Measurements from ENCODE around the gene ARRDC3.

ARRDC3 gene

DNA sequence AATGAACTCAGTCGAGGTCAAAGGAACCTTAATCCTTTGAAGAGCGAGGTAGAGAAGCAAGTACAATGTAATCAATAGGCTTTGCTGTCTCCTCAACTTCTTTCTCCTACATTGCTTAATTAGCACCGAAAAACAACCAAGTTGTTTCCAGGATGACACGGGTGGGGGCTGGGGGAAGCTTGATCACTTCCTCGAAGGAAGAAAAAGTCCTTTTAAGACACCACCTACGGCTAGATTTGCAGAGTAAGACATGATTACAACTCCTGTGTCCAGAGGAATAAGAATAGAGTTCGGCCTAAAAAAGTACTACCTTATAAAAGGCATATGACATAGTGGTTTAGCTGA lies 811 bp upstream of the ARRDC3 start:
- peak in 1 of 2 experiments; percentile 57 for DNase-seq

DNA sequence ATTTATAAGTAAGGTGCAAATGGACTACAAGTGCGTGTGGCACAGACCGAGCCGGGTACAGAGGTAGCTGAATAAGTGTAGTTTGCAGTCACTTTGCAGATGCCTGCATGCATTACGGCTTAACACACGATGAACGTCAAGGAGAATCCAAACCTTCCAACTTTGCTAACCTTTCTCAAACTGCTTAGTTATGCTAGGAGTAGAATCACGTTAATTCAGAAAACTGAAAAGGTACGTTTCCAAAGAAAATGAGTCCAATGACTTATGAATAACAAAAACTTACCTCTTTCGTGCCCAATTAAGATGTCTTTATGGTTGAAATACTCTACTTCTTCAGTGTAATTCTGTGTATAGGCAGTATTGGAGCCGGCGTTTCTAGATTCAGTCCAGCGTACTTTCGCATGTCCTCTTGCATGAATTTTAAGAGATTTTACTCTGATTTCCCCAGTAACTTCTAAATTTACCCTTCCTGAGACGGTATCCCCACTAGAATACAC lies 539 bp downstream of the ARRDC3 start:
- DNase-seq, result peak; percentile 21 to 44

DNA sequence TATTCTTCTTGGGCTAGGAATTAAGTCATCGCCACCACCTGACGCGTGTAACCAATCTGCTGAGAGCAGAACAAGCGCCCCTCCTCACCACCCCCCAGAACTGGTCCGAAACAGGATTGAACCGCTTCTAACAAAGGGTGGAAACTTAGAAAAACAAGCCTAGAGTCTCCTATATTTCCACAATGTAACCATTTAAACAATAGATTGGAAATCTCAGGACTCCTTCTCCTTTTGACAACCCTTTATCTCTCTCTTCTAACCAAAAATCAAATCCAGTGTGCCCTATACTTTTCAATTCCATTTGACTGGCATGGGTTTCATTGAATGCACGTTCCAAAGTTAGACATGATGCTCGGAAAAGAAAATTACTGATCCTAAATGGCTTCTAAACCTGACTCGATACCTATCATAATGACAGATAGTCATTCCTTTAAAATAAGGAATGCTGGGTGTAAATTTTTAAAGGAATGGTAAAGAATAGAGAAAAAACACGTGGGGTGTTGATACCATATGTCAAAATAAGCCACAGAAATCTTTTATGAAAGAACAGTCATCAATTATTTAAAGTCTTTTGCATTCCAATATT lies 1.2 kb downstream of the ARRDC3 start:
- peak; percentile 81 to 84 for DNase-seq

DNA sequence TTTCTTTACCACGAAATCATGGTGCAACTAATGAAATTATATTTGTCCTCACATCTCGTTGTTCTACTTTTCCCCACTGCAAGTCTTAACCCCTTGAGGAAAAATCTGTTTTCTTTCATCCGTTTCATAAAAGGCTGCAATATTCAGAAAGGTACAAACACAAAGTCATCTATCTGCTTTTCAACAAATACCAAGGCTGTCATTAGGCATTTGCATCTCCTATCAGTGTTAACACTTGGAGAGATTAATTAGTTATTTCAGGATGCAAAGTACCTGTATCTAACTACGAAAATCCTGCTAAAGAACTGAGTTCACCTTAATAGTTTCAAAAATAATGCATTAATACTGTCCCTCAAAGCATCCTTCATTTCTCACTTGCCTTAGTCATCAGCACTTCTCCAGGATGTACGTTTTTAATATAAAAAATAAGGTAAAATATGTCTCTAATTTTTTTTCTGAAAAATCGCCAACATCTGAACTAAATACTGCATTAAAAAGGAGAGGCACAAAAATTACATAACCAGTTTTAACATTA lies 1.8 kb downstream of the ARRDC3 start:
- no peak for DNase-seq

DNA sequence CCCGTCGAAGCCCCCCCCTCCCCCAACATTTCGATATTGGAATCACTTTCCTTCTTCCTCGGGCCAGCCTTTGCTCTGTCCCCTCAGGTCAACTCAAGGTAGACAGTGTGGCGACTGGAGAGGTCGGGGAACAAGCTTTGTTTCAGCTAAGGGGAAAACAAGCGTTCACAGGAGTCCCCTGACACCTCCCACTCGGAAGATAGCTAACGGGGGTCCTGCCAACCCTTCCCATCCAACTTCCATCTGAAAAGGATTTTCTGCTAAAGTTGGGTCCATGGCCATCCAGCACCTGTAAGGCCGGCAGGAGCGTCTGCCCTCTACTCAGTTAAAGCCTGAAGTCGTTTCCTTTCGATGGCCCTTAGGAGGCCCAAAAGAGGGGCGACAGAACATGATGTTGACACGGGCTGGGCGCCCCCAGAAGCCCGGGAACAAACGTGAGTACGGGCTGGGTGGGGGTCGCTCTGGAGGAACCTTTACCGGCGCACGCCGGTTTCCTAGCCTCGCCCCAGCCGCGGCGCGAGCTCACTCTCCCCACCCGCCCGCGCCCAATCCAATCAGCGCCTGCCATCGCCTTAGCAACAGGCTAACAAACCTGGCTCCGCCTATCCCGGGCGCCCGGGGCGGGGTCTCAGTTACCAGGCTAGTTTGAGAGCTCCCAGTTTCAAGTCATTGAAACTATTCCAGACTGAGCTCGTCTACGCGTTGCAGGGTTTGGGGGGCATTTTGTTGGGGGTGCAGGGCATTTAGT lies 2.5 kb downstream of the ARRDC3 start:
- DNase-seq, result peak; percentile 88 to 91

DNA sequence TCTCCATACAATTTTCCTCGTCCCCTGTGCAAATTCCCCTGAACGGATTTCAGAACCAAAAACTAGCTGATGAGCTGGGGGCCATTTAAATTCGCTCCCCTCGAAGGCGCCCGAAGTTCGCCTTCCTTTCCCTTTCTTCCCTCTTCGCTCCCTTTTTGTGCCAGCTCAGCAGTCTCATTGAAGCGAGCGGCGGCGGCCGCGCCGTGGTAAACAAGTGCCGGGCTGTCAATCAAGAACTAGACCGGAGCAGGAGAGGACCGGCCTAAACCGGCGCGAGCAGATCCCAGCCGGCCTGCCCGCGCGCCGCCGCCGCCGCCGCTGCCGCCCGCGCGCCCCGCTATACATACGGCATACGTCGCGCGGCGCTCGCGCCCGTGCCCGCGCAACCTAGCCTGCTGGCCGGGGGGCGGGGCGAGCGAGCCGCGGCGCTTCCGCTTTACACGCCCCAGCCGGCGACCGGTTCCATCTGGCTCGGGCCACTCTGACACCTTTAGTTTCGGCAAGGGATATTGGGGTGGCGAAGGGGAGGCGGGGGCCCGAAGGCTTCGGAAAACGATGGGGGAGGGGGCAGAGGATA lies 3.1 kb downstream of the ARRDC3 start:
- DNase-seq, result peak; percentile 90

DNA sequence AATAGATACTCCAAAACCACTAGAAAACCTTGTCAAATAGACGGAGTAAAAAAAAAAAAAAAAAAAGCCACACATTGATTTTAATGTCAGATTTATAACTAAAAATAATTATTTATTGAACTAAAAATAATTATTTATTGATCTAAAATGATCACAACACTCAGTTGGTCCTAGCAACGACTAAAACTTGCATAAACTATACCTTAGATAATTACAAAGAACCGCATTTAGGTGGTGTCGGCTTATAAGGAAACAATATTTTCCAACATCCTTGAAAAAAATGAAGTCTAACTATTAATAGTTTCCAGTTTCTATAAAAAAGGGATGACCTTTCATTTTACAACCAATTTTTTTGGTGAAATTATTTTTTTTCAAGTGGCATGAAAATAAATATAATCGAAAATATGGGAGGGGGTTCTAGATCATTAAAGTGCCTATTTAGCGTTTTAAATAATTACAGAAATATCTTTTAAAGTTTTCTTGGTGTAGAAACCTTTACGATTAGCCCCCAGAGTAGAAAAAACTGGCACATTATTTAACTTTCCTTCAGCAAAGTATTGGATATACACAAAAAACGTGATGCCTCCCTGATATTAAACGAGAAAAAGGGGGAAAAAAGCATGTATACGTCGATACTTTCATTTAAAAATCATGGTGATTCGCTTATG lies 3.7 kb downstream of the ARRDC3 start:
- DNase-seq, result no peak

DNA sequence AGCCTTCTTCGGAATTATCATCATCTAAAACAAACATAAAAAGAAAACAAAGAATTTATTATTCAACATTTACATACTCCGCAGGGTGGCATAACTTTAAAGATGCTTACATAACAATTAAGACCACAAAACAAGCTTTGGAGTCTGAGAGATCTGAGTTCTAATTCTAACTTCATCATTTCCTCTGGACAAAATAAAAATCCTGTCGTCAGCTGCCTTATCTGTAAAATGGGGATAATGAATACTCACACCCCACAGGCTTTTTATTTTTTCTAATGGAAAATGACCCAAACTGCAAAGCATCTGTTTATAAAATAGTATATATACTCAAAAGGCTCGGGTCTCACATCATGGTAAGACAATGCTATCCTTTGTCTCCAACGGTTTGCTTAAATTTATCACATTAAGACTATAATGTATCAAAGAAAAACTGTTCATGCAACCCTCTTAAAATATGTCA lies 4.3 kb downstream of the ARRDC3 start:
- DNase-seq, result no peak

DNA sequence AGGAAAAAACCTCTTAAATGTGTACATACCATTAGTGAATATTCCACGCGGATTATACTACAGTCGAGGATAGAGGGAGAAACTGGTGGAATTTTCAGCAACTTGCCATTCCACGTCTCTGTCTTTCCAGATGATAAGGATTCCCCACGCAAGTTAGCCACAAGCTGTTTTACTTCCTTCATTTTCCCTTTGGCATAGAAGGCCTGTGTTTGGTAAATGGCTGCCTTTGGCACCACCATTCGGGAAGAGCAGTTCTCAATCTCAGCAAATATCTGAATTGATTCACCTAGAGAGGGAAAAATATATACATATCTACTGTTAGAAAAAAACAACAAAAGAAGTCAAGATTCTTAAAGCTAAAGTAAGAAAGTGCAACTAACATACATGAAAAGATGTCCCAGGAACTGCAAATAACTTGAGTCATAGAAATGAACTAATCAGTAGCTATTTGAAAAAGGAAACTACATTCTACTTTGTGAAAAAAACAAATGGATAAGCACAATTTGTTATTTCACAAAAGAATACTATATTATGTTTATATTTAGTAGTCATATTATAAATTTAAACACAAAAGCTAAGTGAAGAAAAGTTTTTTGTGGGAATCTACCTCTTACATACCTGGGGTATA lies 8.1 kb downstream of the ARRDC3 start:
- DNase-seq, result no peak

DNA sequence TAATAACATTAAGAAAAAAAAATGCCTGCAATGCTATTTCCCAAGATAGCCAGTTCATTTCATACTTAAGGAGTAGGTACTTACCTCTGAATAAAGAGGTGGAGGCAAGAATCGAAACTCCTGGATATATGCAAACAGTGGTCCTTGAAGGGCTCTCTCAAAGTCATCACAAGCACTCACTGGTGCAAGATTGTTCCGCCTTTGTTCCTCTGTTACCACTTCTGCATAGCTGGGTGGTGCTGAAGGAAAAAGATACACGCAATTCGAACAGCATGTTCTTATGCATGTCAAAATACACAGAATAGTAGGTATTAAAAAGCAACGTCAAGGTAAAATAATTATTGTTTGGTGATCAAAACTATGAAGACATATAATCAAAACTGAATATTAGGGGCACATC lies 9.5 kb downstream of the ARRDC3 start:
- DNase-seq, result no peak

DNA sequence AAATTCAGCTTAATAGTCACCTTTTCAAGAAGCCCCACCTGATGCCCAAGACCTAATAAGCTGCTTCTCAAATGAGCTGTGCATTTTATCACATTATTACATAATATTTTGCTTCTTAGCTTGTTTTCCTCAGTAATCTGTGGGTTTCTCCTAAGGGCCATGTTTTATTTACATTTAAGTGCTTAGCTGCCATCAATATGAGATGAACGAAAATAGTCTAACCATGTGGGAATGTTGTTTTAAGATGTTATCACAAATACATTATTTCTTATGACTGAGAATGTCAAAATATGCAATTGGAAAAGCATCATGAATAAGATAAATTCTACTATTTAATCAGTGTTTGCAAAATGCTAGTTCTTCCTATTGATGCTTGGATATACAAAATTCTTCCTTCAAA lies 10.1 kb downstream of the ARRDC3 start:
- DNase-seq, result no peak

DNA sequence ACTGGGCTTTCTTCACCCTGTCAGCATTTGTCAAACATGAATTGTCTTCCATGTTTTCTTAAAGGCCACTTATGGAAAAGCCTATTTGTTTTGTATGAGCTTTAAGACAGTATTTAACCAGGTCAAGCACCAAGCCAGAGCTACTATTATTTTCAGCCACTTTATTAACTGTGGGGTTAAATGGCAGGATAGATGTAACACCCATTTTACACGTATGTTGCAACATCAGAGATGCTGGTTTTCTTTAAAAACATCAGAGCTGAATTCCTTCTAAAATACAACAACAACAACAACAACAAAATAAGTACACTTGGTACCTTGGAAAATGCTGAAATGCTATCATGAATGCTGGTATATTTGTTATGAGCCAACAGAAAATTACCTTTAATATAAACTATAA lies 13.6 kb downstream of the ARRDC3 start:
- no peak for DNase-seq

DNA sequence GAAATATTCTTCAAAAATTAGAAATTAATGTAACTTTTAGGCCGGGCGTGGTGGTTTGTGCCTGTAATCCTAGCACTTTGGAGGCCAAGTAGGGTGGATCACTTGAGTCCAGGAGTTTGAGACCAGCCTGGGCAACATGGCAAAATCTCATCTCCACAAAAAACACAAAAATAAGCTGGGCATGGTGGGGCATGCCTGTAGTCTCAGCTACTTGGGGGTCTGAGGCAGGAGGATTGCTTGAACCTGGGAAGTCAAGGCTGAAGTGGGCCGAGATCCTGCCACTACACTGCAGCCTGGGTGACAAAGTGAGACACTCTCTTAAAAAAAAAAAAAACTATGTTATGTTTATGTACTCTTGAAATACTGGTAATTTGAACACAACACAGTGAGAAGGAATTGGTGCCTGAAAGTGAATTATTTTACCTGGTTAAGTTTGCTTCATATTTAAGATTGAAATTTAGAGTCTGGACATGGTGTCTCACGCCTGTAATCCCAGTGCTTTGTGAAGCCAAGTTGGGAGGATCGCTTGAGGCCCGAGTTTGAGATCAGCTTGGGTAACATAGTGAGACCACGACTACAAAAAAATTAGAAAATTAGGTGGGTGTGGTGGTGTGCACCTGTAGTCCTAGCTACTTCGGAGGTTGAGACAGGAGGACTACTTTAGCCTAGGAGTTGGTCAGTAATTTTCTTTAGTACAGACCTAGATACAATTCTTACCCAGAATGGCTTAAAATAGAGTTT lies 15.0 kb downstream of the ARRDC3 start:
- no peak for DNase-seq

DNA sequence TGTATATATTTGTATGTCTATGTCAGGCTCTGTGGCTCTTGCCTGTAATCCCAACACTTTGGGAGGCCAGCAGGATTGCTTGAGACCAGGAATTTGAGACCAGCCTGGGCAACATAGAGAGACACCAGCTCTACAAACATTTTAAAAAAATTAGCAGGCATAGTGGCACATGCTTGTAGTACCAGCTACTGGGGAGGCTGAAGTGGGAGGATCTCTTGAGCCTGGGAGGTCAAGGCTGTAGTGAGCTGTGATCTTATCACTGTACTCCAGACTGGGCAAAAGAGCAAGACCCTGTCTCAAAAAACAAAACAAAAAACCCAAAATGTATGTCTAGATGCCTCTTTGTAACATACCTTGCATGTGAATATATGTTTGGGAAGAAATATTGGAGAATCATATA lies 15.8 kb downstream of the ARRDC3 start:
- no peak for DNase-seq

DNA sequence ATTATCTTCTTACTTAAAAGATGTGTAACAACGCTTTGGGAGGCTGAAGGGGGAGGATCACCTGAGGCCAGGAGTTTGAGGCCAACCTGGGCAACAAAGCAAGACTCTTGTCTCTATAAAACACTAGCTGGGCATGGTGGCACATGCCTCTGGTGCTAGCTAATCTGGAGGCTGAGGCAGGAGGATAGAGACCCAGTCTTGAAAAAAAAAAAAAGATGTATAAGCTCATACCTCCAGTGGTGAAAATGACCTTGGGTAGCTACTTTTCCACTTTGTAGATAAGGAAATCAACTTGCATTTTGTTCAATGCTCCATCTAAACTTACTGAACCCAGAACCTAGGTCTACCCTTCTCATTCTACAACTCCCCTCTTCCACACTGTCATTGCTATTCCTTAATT lies 16.6 kb downstream of the ARRDC3 start:
- DNase-seq, result no peak

DNA sequence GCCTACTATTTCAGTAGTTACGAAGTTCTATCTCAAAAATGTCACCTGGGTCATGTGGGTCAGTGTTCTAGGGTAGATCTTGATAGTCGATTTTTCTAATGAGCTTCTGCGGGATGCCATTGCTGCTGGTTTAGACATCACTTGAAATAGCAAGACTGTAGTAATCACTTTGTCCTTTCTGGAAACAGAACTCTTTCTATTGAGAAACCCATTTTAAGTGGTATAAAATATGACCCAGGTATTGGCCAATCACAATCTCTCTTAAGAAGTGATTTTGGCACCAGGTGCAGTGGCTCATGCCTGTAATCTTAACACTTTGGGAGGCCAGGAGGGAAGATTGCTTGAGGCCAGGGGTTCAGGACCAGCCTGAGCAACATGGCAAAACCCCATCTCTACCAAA lies 17.6 kb downstream of the ARRDC3 start:
- DNase-seq, result no peak

DNA sequence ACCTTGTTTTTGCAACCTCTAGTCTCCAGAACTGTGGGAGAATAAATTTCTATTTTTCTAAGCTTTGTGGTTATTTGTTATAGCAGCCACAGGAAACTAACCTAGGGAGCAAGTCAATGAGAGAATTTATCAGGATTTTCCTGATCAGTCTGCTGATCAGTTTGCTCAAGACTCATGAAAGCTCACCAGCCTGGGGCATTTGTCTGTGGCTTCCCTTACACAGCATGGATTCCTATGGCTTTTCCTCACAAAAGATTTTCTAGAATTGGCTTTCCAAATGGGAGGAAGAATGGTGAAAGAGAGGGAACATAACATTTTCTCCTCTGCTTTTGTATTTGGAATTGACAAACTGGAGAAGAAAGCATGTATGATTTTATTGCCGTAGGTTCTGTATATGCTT lies 20.2 kb downstream of the ARRDC3 start:
- DNase-seq, result no peak

DNA sequence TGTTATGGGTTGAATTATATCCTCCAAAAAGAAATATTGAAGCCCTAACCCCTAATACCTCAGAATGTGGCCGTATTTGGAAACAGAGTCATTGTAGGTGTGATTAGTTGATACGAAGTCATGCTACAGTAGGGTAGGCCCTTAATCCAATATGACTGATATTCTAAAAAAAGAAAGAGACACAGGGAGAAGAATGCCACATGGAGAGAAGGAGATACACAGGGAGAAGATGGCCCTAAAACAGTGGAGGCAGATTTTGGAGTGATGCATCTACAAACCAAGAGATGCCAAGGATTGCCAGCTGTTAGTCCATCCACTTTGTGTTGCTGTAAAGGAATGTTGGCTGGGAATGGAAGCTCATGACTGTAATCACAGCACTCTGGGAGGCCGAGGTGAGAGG lies 21.3 kb downstream of the ARRDC3 start:
- DNase-seq, result no peak

DNA sequence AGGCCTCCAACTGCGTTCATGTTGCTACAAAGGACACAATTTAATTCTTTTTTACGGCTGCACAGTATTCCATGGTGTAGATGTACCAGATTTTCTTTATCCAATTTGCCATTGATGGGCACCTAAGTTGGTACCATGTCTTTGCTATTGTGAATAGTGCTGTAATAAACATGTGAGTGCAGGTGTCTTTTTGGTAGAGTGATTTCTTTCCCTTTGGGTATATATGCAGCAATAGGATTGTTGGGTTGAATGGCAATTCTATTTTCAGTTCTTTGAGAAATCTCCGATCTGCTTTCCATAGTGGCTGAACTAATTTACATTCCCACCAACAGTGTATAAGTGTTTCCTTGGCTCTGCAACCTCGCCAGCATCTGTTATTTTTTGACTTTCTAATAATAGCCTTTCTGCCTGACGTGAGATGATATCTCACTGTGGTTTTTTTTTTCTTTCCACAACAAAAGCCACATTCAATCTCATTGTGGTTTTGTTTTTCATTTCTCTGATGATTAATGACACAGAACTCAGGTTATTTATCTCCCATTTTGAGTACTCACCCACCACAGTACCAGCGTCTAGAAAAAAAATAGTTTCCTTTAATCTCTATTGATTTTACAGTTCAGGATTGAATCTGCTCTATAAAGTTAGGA lies 21.9 kb downstream of the ARRDC3 start:
- no peak for DNase-seq

DNA sequence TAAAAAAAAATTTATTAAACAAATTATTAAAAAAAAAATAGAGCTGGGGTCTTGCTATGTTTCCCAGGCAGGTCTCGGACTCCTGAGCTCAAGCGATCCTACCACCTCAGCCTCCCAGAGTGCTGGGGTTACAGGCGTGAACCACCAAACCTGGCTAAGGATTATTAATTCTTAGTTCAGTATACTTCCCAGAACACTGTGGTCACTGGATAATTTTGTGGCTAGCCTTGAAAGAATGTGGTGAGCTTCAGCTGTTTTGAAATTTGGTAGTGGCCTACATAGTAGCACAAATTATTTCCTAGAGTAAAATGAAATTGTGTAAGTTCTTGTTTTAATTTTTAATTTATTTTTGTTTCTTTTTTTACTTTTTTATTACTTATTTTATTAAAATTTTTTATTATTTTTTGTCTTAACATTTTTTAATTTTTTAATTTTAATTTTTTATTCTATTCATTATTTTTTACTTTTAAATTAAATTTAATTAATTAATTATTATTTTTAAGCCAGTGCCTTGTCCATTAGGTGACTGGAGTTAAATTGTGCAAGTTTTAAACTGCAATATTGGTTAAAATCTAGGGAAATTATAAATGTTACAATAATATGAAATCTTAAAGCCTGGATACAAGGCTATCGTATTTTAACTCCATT lies 23.0 kb downstream of the ARRDC3 start:
- peak; percentile 73 to 86 for DNase-seq

DNA sequence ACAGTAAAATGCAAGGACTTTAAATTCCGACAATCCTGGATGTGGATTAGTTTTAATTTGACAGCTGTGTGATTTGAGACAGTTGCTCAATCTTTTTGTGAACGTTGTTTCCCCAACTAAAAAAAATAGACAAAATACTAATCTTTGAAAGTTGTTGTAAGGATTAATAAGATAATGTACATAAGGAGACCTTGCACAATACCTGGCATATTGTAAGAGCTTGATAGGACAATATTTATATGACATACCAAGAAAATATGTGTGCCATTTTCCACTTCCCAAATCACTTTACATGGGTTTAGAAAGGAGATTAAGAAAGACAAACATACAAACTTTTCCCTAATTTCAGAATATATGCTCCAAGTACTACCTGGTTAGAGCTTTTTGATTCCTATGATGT lies 25.3 kb downstream of the ARRDC3 start:
- no peak for DNase-seq
